Measurements from ENCODE around the gene SZT2.

DNA sequence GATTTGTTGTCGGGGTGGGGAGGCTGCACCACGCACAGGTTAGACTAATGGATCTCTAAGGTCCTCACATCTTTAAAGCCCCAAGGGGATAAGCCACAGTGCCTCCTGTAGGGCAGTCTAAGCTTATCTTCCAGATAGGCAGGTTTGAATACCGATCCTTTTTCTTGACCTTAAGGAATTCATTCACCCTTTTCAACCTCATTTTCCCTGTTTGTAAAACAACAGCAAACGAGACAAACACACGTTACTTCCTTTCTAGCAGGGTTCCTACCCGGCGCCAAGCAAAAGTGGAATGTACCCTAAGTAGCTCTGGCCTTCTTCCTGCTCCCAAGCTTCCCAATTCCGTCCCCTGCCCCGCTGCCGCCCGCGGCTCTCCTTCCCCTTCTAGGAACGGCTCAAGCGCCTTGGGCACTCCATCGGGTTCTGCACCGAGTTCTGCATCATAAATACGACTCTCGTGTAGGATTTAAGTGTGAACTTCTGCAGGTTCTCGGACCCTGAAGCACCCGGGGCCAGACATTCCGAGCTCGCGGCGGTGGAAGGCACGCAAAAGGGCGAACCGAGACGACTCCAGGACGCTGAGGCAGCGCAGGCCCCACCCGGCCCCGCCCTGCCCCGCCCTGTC, 31.5 kb upstream of the SZT2 start:
- TF ChIP-seq CTCF (conservative IDR thresholded peaks at IDR 0.05; ENCODE audit: low read depth, low read length): peak; percentile 70
- no peak for TF ChIP-seq EZH2phosphoT487 (IDR thresholded peaks at IDR 0.05; ENCODE audit: borderline replicate concordance, low read length)

All from PC-3 (cell line).